Right atrium auricular region (tissue), 2 donors: ENCODE data around the gene AKR7A3. TPM values are rescaled to one million over a fixed set of nuclear protein-coding genes. Genes with fewer than 3 reads are reported as not detected.
"Not testable (repeated sequence)": the region's sequence is repeated elsewhere in the genome, so short reads cannot be mapped to it uniquely, and the experiment has no call there.

Source experiments
- DNase-seq: peaks from one replicate; pipeline ENCODE4 v3.0.0-alpha.2; 2019; ENCODE audit warnings: low spot score
- H3K27ac ChIP-seq, 2 donors: fragments of 200-600 bp; sonication (generic); 1 replicate in 1 of 2; 2 replicates in 1 of 2; pipeline ENCODE4 v1.5.1; 2016 to 2019
- H3K27me3 ChIP-seq, 2 donors: fragments of 200-600 bp; sonication (generic); one replicate each; pipeline versions ENCODE4 v1.5.1 to v1.6.0; 2017 to 2019
- H3K36me3 ChIP-seq: fragments of 200-600 bp; sonication (generic); one replicate; pipeline ENCODE4 v1.5.1; 2016
- H3K4me1 ChIP-seq, 2 donors: fragments of 200-600 bp; sonication (generic); one replicate each; pipeline versions ENCODE4 v1.5.1 to v1.6.0; 2017 to 2019
- H3K4me3 ChIP-seq, 2 donors: fragments of 200-600 bp; sonication (generic); 1 replicate in 1 of 2; 2 replicates in 1 of 2; pipeline ENCODE4 v1.5.1; 2017 to 2019; ENCODE audit warnings: mild to moderate bottlenecking in 1 of 2, moderate library complexity in 1 of 2
- H3K9me3 ChIP-seq, 2 donors: fragments of 200-600 bp; sonication (generic); one replicate each; pipeline ENCODE4 v1.5.1; 2019
- CTCF ChIP-seq, 2 donors: fragments of 200-600 bp; sonication (generic); IDR thresholded peaks; one replicate each; pipeline ENCODE4 v1.5.1; 2019; ENCODE audit warnings: antibody characterized with exemption in 2 of 2
- total RNA-seq, 2 donors: library from RNA; depleted of rRNA; stranded (reverse); fragments of >200 nt; gene quantifications; one replicate each; pipeline ENCODE4 v1.1.0, GENCODE V29; 2016

The AKR7A3 gene
- total RNA-seq, 2 donors from 2014 or later = 0.20 TPM; not detected in 1

GRCh38 chr1:19308509-19308907 lies 19.9 kb upstream of the AKR7A3 start:
- Histone ChIP-seq H3K36me3 (peaks cover 49% of the 10 kb centered on the region), H3K4me1 (peaks cover 0 to 28% of the 10 kb centered on the region in 2 donors), H3K9me3 (no peaks in the 10 kb centered on the region), H3K4me3 (no peak overlapping the region), H3K27me3 (no peaks in the 10 kb centered on the region), H3K27ac (no peak overlapping the region)
- no peak for TF ChIP-seq CTCF (IDR thresholded peaks at IDR 0.05)
- no peak for DNase-seq

- TF ChIP-seq CTCF (IDR thresholded peaks at IDR 0.05) = no peak
- no peak for DNase-seq
- no peak overlapping the region for H3K4me3 ChIP-seq
- H3K9me3 ChIP-seq = no peaks in the 10 kb centered on the region
- no peak overlapping the region for H3K27ac ChIP-seq
- peaks cover 54% of the 10 kb centered on the region for H3K36me3 ChIP-seq
- H3K4me1 ChIP-seq = peaks cover 0 to 23% of the 10 kb centered on the region in 2 donors
- H3K27me3 ChIP-seq = no peaks in the 10 kb centered on the region
Measured at GRCh38 chr1:19307794-19308508, 19.4 kb upstream of the AKR7A3 start.

GRCh38 chr1:19306941-19307340 lies 18.4 kb upstream of the AKR7A3 start:
- no peak for TF ChIP-seq CTCF (IDR thresholded peaks at IDR 0.05)
- Histone ChIP-seq H3K4me1 (peaks cover 0 to 17% of the 10 kb centered on the region in 2 donors), H3K4me3 (no peak overlapping the region), H3K9me3 (no peaks in the 10 kb centered on the region), H3K27me3 (no peaks in the 10 kb centered on the region), H3K27ac (no peak overlapping the region), H3K36me3 (peaks cover 54% of the 10 kb centered on the region)
- DNase-seq = no peak

GRCh38 chr1:19305880-19306279 lies 17.3 kb upstream of the AKR7A3 start:
- H3K9me3 ChIP-seq = no peaks in the 10 kb centered on the region
- H3K4me3 ChIP-seq = no peak overlapping the region
- DNase-seq = no peak
- no peak for TF ChIP-seq CTCF (IDR thresholded peaks at IDR 0.05)
- H3K36me3 ChIP-seq = peaks cover 54% of the 10 kb centered on the region
- H3K27me3 ChIP-seq = no peaks in the 10 kb centered on the region
- H3K4me1 ChIP-seq = peaks cover 0 to 9% of the 10 kb centered on the region in 2 donors
- no peak overlapping the region for H3K27ac ChIP-seq

- DNase-seq, H3K27ac ChIP-seq, H3K27me3 ChIP-seq, H3K4me1 ChIP-seq, H3K4me3 ChIP-seq, H3K9me3 ChIP-seq: not testable (repeated sequence)
- H3K36me3 ChIP-seq = peaks cover 54% of the 10 kb centered on the region
Measured at GRCh38 chr1:19304081-19304480, 15.5 kb upstream of the AKR7A3 start.

- Histone ChIP-seq H3K4me1 (no peaks in the 10 kb centered on the region), H3K36me3 (peaks cover 22% of the 10 kb centered on the region), H3K27me3 (no peaks in the 10 kb centered on the region), H3K9me3 (peaks cover 0 to 2% of the 10 kb centered on the region in 2 donors), H3K4me3 (no peak overlapping the region), H3K27ac (no peak overlapping the region)
- TF ChIP-seq CTCF (IDR thresholded peaks at IDR 0.05) = no peak
- no peak for DNase-seq
Measured at GRCh38 chr1:19300211-19300610, 11.6 kb upstream of the AKR7A3 start.
